GM12872 (cell line): ENCODE measurements around the gene SLC13A3.

Source experiments
- TF ChIP-seq, protein P1 (sequence below): IDR thresholded peaks from 3 replicates; pipeline ENCODE4 v1.5.1; 2011; ENCODE audit warnings: low read depth, mild to moderate bottlenecking, low read length, moderate library complexity; ENCODE audit not compliant: insufficient read depth

SLC13A3 gene

DNA sequence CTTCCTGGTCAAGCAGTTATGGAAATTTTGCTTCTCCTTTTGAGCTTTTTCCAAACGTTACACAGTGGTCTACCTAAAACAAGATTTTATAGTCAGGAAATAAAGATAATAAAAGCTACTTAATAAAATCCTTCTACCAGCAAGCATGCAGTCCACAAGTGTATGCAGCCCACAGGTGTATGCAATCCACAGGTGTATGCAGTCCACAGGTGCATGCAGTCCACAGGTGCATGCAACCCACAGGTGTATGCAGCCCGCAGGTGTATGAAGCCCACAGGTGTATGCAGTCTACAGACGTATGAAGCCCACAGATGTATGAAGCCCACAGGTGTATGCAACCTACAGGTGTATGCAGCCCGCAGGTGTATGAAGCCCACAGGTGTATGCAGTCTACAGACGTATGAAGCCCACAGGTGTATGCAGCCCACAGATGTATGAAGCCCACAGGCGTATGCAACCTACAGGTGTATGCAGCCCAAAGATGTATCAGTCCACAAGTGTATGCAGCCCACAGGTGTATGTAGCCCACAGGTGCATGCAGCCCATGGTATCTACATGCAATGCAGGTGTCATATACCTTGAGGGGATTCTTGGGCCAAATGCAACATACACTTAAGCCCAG lies 74.4 kb downstream of the SLC13A3 start:
- TF ChIP-seq, protein P1, sequence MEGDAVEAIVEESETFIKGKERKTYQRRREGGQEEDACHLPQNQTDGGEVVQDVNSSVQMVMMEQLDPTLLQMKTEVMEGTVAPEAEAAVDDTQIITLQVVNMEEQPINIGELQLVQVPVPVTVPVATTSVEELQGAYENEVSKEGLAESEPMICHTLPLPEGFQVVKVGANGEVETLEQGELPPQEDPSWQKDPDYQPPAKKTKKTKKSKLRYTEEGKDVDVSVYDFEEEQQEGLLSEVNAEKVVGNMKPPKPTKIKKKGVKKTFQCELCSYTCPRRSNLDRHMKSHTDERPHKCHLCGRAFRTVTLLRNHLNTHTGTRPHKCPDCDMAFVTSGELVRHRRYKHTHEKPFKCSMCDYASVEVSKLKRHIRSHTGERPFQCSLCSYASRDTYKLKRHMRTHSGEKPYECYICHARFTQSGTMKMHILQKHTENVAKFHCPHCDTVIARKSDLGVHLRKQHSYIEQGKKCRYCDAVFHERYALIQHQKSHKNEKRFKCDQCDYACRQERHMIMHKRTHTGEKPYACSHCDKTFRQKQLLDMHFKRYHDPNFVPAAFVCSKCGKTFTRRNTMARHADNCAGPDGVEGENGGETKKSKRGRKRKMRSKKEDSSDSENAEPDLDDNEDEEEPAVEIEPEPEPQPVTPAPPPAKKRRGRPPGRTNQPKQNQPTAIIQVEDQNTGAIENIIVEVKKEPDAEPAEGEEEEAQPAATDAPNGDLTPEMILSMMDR, result no peak

- TF ChIP-seq, protein P1, result no peak
These were observed 75.3 kb downstream of the SLC13A3 start for GRCh38 chr20:46575937-46576461.

DNA sequence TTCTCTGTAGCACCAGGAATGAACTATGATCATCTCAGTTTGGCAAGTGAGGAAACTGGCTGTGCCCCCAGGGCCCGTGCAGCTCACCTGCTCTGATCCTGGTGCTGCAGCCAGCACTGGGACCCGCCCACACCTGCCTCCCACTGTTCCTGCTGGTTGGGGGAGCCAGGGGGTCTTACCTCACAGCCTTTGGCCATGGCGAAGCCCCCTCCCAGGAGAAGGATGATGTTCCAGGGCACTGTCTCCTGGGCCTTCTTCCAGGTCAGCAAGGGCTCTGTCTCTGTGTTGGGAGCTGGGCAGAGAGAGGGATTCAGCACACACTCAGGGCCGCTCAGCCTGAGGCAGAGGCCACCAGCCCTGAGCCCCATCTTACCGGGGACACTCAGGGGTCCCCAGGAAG lies 75.9 kb downstream of the SLC13A3 start:
- TF ChIP-seq, protein P1, result no peak

DNA sequence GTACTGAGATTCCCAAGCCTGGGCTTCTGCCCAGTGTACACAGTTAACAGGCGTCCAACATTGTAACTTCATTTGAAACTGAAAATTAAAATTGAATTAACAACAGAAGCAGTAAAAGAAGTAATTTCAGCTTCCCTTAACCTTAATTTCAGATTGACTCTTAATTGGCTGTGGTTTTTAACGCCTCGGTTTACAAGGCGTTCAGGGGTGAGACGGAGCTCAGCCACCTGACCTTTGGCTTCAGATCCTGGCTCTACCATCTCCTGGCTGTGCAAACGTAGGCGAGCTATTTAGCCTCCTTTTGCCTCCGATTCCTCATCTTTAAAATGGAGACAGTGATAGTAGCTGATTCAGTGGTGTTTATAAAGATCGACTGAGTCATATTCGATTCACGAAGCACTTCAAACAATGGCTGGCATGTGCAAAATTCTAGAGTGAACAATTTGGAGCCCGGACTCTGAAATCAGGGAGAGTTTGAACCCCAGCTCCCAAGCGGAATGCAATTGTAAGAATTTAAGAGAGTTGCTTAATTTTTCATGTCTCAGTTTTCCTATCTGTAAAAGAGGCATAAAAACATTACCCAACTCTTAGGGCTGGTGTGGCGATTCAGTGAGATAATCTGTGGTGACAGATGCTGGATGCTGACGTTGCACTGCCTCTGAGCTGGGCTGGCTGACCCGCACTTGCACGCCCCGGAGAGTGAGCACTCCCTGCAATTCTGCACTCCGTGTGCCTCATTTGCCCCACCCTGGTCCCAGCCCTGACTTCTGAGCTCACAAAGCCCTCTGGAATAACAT lies 77.3 kb downstream of the SLC13A3 start:
- TF ChIP-seq, protein P1, result no peak

GRCh38 chr20:46573234-46573633 lies 78.0 kb downstream of the SLC13A3 start:
- TF ChIP-seq, protein P1, result no peak

- TF ChIP-seq, protein P1, result no peak
These were observed 78.5 kb downstream of the SLC13A3 start for GRCh38 chr20:46572790-46573189.

- TF ChIP-seq, protein P1, result no peak
These were observed 79.1 kb downstream of the SLC13A3 start for GRCh38 chr20:46572153-46572552.
